PC-3 (cell line): ENCODE measurements around the gene NEU4.
"Not testable (repeated sequence)": the region's sequence is repeated elsewhere in the genome, so short reads cannot be mapped to it uniquely, and the experiment has no call there.

ENCODE experiments used
- CTCF ChIP-seq: fragments of 300-600 bp; sonication (generic); conservative IDR thresholded peaks from 2 replicates; pipeline ENCODE4 v1.5.1; 2017; ENCODE audit warnings: antibody characterized with exemption, low read depth, mild to moderate bottlenecking, low read length
- EZH2 ChIP-seq: fragments of 300-600 bp; sonication (generic); IDR thresholded peaks from one replicate; pipeline ENCODE4 v1.6.1; 2017; ENCODE audit warnings: antibody characterized with exemption, mild to moderate bottlenecking, low read length; ENCODE audit not compliant: unreplicated experiment
- EZH2phosphoT487 ChIP-seq: fragments of 300-600 bp; sonication (generic); IDR thresholded peaks from 2 replicates; pipeline ENCODE4 v1.6.1; 2018; ENCODE audit warnings: mild to moderate bottlenecking, antibody characterized with exemption, low read length, borderline replicate concordance

DNA sequence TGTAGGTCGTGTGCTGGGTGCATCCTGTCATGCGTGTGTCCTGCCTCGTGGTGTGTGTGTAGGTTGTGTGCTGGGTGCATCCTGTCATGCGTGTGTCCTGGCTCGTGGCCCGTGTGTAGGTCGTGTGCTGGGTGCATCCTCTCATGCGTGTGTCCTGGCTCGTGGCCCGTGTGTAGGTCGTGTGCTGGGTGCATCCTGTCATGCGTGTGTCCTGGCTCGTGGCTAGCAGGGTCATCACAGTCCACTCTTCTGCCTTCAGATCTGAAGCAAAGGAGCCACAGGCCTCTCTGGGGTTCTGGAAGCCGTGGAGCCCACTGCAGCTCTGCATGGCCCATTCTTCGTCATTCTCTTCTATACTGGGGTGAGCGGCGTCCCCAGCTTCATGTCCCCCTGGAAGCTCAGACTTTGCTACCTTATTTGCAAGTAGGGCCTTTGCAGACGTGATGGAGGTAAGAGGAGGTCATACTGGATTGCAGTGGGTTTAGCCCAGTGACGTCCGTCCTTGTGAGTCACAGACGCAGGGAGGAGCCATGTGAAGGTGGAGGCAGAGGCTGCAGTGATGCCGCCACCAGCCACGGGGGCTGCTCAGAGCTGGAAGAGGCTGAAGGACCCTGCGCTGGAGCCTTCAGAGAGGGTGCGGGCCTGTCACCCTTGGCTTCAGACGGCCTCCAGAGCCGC is 11.1 kb downstream of the NEU4 start:
- TF ChIP-seq CTCF, EZH2, EZH2phosphoT487: not testable (repeated sequence)
